ENCODE results near the gene KRTAP10-5.
"Not testable (repeated sequence)": the region's sequence is repeated elsewhere in the genome, so short reads cannot be mapped to it uniquely, and the experiment has no call there.

Gene KRTAP10-5

DNA sequence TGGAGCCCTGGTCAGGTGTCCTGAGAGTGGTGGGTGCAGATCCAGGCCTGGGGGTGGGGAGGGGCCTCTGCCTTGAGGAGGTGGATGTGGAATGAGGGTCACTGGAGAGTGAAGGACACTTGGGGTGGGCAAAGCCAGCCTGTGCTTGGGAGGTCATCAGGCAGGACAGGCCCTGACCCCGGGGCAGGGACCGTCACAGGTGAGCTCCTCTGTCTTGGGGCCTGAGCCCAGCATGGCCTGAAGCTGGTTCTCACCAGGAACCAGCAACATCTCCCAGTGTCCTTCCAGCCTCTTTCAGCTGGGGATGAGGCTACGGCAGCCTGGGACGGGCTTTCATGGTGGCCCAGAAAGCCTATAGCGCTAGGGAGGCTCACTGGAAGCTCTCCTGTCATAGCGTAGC is 28.3 kb downstream of the KRTAP10-5 start:
- peaks cover 19% of the 10 kb centered on the region for H3K4me1 ChIP-seq (ENCODE audit: insufficient read depth, low read length)
- H3K9ac ChIP-seq (ENCODE audit: low read depth, low read length): no peak overlapping the region
- 73% methylated on average over 6 of the region's 6 CpGs for WGBS
- no peaks in the 10 kb centered on the region for H3K27me3 ChIP-seq (ENCODE audit: insufficient read depth, low read length)
- no peaks in the 10 kb centered on the region for H3K9me3 ChIP-seq (ENCODE audit: insufficient read depth, low read depth, low read length)
- H3K27ac ChIP-seq (ENCODE audit: low read depth, low read length): no peak overlapping the region
- no peaks in the 10 kb centered on the region for H3K36me3 ChIP-seq (ENCODE audit: insufficient read depth, low read length)
- no peak overlapping the region for H3K4me3 ChIP-seq (ENCODE audit: low read length)

DNA sequence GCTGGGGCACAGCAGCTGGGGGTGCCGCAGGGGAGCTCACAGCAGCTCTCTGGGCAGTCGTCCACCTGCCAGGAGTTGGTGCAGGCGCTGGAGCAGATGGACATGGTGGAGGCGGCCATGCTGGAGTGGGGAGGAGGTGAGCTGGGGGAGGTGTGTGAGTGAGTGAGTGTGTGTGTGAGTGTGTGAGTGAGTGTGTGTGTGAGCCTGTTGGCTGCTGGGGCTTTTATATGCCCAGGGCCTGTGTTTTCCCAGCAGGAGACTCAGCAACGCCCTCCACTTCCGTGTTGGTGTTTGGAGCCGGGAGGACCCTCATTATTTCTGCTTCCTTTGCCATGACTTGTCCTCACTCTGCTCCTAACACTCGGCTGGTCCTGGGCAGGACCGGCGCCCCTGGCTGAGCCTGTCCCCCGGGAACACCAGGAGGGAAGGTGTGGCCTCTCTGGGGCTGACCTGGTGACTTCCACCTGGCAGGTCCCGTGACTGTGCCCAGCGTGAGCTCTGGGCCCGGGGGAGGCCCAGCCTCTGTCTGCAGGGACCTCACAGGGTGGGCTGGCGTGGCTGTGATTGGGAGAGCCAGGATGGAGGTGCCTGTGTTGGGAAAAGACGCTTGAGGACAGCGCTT is 29.0 kb downstream of the KRTAP10-5 start, which contains the start of gene KRTAP10-2:
Gene KRTAP10-2 (minus strand): TSS at position 166 of the 622 bp plus-strand sequence. CDS start 47 bp downstream, at position 119.
- H3K4me3 ChIP-seq (ENCODE audit: low read length): no peak within 1 kb of the TSS
- no peaks in the 10 kb centered on the region for H3K9me3 ChIP-seq (ENCODE audit: insufficient read depth, low read depth, low read length)
- H3K9ac ChIP-seq (ENCODE audit: low read depth, low read length): no peak within 1 kb of the TSS
- H3K36me3 ChIP-seq (ENCODE audit: insufficient read depth, low read length): no peaks in the 10 kb centered on the region
- H3K4me1 ChIP-seq (ENCODE audit: insufficient read depth, low read length): peaks cover 18% of the 10 kb centered on the region
- WGBS: 80% methylated on average over 17 of the region's 17 CpGs
- no peaks in the 10 kb centered on the region for H3K27me3 ChIP-seq (ENCODE audit: insufficient read depth, low read length)
- no peak within 1 kb of the TSS for H3K27ac ChIP-seq (ENCODE audit: low read depth, low read length)

DNA sequence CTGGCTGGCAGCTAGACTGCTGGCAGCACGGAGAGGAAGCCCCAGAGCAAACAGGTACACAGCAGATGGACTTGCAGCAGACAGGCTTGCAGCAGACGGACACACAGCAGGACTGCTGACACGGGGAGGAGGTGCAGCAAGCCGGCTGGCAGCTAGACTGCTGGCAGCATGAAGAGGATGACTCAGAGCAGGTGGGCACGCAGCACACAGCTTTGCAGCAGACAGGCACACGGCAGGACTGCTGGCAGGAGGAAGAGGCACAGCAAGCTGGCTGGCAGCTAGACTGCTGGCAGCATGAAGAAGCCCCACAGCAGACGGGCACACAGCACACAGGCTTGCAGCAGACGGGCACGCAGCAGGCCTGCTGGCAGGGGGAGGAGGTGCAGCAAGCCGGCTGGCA is 29.6 kb downstream of the KRTAP10-5 start:
- 73% methylated on average over 10 of the region's 10 CpGs for WGBS

DNA sequence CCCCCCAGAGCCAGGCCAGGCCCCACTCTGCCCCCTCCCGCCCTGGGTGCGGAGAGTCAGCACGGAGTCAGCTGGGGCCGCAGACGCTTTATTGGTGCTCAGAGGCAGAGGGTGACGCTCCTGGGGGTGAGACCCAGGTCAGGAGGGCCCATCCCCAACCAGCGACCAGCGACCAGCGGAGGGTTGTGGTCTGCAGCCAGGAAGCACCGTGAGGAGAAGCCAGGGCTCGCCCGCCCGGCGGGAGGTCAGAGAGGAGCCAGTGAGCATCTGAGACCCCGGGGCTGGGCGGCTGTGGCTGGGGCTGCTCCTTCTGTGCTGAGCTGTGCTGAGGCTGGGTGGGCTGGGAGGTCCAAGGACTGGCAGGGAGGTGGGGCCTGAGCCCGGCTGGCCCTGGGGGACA is 30.1 kb downstream of the KRTAP10-5 start:
- not testable (repeated sequence) for H3K27me3 ChIP-seq (ENCODE audit: insufficient read depth, low read length)

More for the DNA sequence above, 29.6 kb downstream of the KRTAP10-5 start:
- Histone ChIP-seq H3K4me3 (ENCODE audit: low read length) (no peak overlapping the region), H3K27me3 (ENCODE audit: insufficient read depth, low read length) (no peaks in the 10 kb centered on the region), H3K9ac (ENCODE audit: low read depth, low read length) (no peak overlapping the region), H3K9me3 (ENCODE audit: insufficient read depth, low read depth, low read length) (no peaks in the 10 kb centered on the region), H3K36me3 (ENCODE audit: insufficient read depth, low read length) (no peaks in the 10 kb centered on the region), H3K27ac (ENCODE audit: low read depth, low read length) (no peak overlapping the region), H3K4me1 (ENCODE audit: insufficient read depth, low read length) (peaks cover 18% of the 10 kb centered on the region)

DNA sequence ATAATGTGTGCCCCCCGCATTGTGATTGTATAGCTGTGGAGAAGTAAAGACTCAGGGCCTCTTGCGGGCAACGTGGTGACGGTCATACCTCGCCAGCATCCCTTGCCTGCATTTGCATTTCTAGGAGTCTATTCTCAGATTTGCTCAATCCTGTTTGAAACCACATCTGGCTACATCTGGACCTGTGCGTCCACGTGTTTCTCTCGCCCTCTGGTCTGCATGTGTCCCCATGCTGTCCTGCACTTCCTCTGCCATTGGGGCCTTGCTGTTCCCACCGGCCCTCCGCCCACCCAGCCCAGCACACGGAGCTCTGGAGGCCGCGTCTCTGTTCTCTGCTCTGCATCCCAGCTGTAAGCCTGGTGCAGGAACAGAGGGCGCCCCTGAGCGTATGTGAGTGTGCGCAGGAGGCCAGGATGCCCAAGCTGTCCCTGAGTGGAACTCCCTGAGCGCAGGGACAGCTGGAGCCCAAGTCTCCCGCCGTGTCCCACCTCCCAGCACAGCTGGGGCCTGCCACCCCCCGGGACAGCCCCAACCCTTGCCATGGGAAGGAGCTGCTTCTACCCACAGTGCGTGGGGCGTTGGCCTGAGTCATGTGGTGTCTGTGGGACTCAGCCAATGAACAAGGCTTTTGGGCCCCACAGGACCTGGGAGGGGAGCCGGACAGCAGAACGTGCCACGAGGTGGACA is 30.7 kb downstream of the KRTAP10-5 start:
- no peaks in the 10 kb centered on the region for H3K27me3 ChIP-seq (ENCODE audit: insufficient read depth, low read length)

More for the DNA sequence above, 30.1 kb downstream of the KRTAP10-5 start:
- H3K27ac ChIP-seq (ENCODE audit: low read depth, low read length); H3K4me3 ChIP-seq (ENCODE audit: low read length); H3K9ac ChIP-seq (ENCODE audit: low read depth, low read length); H3K9me3 ChIP-seq (ENCODE audit: insufficient read depth, low read depth, low read length); H3K36me3 ChIP-seq (ENCODE audit: insufficient read depth, low read length): not testable (repeated sequence)
- WGBS: 77% methylated on average over 17 of the region's 17 CpGs
- H3K4me1 ChIP-seq (ENCODE audit: insufficient read depth, low read length): peaks cover 18% of the 10 kb centered on the region

DNA sequence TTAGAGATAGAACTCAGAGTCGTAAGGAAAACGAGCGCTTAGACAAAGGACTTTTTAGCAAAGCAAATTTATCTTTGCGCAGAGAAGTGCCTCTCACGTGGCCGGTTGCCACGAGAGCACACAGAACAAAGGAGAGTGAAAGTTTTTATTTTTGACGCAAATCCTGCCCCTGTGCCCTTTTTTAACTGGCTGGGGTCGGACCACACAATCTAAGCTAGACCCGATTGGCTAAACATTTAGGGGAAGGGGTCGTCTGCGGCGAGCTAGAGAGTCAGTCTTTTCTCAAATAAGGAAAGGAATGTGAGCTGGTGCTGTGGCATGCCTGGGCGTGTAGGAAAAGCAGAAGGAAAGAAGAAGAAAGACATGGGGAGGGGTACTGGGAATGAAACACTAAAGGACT is 31.5 kb downstream of the KRTAP10-5 start:
- Histone ChIP-seq H3K36me3 (ENCODE audit: insufficient read depth, low read length) (no peaks in the 10 kb centered on the region), H3K27me3 (ENCODE audit: insufficient read depth, low read length) (no peaks in the 10 kb centered on the region), H3K27ac (ENCODE audit: low read depth, low read length) (peak overlapping the region; percentile 91), H3K9me3 (ENCODE audit: insufficient read depth, low read depth, low read length) (no peaks in the 10 kb centered on the region), H3K4me3 (ENCODE audit: low read length) (no peak overlapping the region), H3K4me1 (ENCODE audit: insufficient read depth, low read length) (peaks cover 18% of the 10 kb centered on the region), H3K9ac (ENCODE audit: low read depth, low read length) (peak overlapping the region; percentile 70)
- 41% methylated on average over 14 of the region's 14 CpGs for WGBS

More for the DNA sequence above, 30.7 kb downstream of the KRTAP10-5 start:
- H3K36me3 ChIP-seq (ENCODE audit: insufficient read depth, low read length): no peaks in the 10 kb centered on the region
- H3K9me3 ChIP-seq (ENCODE audit: insufficient read depth, low read depth, low read length): no peaks in the 10 kb centered on the region
- 78% methylated on average over 25 of the region's 25 CpGs for WGBS
- no peak overlapping the region for H3K4me3 ChIP-seq (ENCODE audit: low read length)
- H3K27ac ChIP-seq (ENCODE audit: low read depth, low read length): peak overlapping the region; percentile 91
- peaks cover 18% of the 10 kb centered on the region for H3K4me1 ChIP-seq (ENCODE audit: insufficient read depth, low read length)
- peak overlapping the region; percentile 70; the same call in 1 of the 2 replicates for H3K9ac ChIP-seq (ENCODE audit: low read depth, low read length)

DNA sequence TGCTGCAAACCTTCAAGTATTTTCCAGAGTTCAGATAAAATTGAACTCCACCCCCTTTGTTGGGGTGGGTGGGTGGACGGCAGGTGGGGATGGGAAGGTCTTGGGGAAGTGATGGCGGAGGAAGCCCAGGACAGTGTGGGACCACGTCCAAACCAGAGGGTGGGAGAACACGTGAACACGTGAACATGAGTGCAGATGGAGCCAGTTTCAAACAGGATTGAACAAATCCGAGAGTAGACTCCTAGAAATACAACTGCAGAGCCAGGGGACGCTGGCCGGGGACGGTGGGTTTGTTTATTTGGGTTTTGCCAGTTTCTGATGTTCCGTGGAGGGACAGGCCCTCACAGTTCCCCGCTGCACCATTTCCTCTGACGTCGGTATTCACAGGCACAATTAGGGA is 32.0 kb downstream of the KRTAP10-5 start:
- no peaks in the 10 kb centered on the region for H3K27me3 ChIP-seq (ENCODE audit: insufficient read depth, low read length)
- H3K4me3 ChIP-seq (ENCODE audit: low read length): no peak overlapping the region
- no peaks in the 10 kb centered on the region for H3K36me3 ChIP-seq (ENCODE audit: insufficient read depth, low read length)
- H3K9ac ChIP-seq (ENCODE audit: low read depth, low read length): peak overlapping the region; percentile 70
- peaks cover 18% of the 10 kb centered on the region for H3K4me1 ChIP-seq (ENCODE audit: insufficient read depth, low read length)
- WGBS: 83% methylated on average over 13 of the region's 13 CpGs
- no peaks in the 10 kb centered on the region for H3K9me3 ChIP-seq (ENCODE audit: insufficient read depth, low read depth, low read length)
- peak overlapping the region; percentile 91 for H3K27ac ChIP-seq (ENCODE audit: low read depth, low read length)

DNA sequence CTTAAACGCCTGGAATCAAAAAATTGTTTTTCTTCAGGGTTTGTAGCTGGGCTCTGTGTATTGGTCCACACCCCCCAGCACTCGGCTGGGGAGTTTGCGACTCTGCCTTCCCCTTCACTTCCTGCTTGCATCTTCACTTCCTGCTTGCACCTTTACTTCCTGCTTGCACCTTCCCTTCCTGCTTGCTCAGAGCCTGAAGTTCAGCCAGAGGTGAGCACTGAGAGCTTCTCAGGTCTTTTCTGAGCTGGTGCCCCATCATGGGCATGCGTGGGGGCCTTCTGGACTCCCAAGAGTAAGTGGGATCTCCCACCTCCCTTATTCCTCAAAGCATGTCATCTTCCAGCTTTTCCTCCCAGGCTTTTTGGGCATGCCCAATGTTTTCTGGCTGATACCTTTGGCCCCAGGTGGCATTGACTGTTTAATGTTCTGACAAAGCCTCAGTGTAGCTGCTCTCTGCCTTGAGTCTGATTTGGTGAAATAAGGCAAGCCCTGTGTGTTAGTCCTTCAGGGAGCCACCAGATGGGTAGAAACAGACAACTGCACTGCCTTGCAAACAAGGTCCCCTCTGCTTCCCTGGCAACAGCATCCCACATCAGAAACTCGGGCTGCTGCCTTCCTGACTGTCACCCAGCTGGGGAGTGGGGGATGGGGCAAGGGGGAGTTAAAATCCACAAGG is 32.6 kb downstream of the KRTAP10-5 start:
- H3K4me3 ChIP-seq (ENCODE audit: low read length): no peak overlapping the region
- no peaks in the 10 kb centered on the region for H3K27me3 ChIP-seq (ENCODE audit: insufficient read depth, low read length)
- no peaks in the 10 kb centered on the region for H3K9me3 ChIP-seq (ENCODE audit: insufficient read depth, low read depth, low read length)
- no peak overlapping the region for H3K9ac ChIP-seq (ENCODE audit: low read depth, low read length)
- H3K27ac ChIP-seq (ENCODE audit: low read depth, low read length): peak overlapping the region; percentile 9; the same call in 1 of the 2 replicates
- 79% methylated on average over 5 of the region's 5 CpGs for WGBS
- H3K4me1 ChIP-seq (ENCODE audit: insufficient read depth, low read length): peaks cover 18% of the 10 kb centered on the region
- H3K36me3 ChIP-seq (ENCODE audit: insufficient read depth, low read length): no peaks in the 10 kb centered on the region

DNA sequence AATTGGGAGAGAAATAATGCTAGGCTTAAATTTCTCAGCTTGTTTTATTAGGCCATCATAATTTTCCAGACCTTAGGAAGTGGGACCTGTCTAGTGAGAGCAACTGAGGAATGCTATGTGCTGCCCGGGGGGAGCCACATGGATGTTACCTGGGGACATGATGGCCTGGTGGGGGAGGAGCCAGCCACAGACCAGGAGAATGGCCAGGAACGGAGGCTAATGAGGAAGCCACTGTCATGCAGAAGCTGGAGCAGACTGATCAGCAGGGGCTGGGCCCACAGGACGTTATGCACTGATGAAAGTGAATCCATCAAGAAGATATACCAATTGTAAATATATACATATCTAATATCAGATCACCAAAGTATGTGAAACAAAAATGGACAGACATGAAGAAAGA is 35.8 kb downstream of the KRTAP10-5 start:
- Histone ChIP-seq H3K36me3 (ENCODE audit: insufficient read depth, low read length) (no peaks in the 10 kb centered on the region), H3K27me3 (ENCODE audit: insufficient read depth, low read length) (no peaks in the 10 kb centered on the region; the same call in 1 of the 2 replicates), H3K9ac (ENCODE audit: low read depth, low read length) (no peak overlapping the region), H3K4me1 (ENCODE audit: insufficient read depth, low read length) (peaks cover 17% of the 10 kb centered on the region), H3K27ac (ENCODE audit: low read depth, low read length) (no peak overlapping the region), H3K9me3 (ENCODE audit: insufficient read depth, low read depth, low read length) (no peaks in the 10 kb centered on the region), H3K4me3 (ENCODE audit: low read length) (no peak overlapping the region)
- 75% methylated on average over 2 of the region's 3 CpGs for WGBS

DNA sequence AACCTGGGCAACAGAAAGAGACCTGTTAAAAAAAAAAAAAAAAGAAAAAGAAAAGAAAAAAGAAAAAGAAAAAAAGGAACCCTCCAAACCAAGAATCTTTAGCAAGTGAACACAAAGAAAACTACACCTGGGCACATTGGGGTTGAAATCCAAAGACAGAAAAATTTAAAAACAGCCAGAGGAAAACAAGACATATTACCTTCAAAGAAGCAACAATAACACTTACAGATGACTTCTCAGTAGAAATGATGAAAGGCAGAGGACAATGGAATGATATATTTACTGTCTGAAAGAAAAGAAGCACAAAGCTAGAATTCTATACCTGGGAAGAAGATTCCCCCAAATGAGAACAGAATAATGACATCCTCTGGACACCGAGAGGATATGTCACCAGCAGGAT is 37.7 kb downstream of the KRTAP10-5 start:
- H3K36me3 ChIP-seq (ENCODE audit: insufficient read depth, low read length): no peaks in the 10 kb centered on the region
- no peaks in the 10 kb centered on the region; the same call in 1 of the 2 replicates for H3K27me3 ChIP-seq (ENCODE audit: insufficient read depth, low read length)
- WGBS: 100% methylated on average over 1 of the region's 1 CpG
- H3K4me1 ChIP-seq (ENCODE audit: insufficient read depth, low read length): peaks cover under 1% of the 10 kb centered on the region; the same call in 1 of the 2 replicates
- no peak overlapping the region for H3K27ac ChIP-seq (ENCODE audit: low read depth, low read length)
- H3K9me3 ChIP-seq (ENCODE audit: insufficient read depth, low read depth, low read length): no peaks in the 10 kb centered on the region
- H3K4me3 ChIP-seq (ENCODE audit: low read length): no peak overlapping the region
- H3K9ac ChIP-seq (ENCODE audit: low read depth, low read length): no peak overlapping the region

DNA sequence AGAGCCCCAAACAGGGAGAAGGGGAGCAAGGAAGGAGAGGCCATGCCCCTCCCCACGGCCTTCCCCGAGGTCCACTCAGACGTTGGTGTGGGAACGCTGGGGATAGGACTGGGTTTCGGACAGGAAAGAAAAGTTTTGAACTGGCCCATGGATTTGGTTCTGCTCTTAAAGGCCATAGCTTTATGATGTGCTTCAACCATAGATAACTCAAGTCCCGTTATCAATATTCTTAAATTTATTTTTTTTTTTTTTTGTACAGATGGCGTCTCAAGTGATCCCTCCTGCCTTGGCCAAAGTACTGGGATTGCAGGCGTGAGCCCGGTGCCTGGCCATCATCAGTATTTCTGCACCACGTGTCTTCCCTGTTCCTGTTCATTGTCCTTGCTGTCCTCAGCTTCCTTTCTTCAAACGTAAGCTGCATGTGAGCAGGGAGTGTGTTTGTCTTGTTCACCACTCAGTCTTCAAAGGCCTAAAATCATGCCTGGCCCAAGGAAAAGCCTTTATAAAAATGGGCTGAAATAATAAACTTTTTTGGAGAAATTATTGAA is 39.6 kb downstream of the KRTAP10-5 start:
- H3K27ac ChIP-seq (ENCODE audit: low read depth, low read length): no peak overlapping the region
- no peaks in the 10 kb centered on the region for H3K4me1 ChIP-seq (ENCODE audit: insufficient read depth, low read length)
- no peak overlapping the region for H3K4me3 ChIP-seq (ENCODE audit: low read length)
- H3K36me3 ChIP-seq (ENCODE audit: insufficient read depth, low read length): no peaks in the 10 kb centered on the region
- WGBS: 89% methylated on average over 11 of the region's 11 CpGs
- H3K9ac ChIP-seq (ENCODE audit: low read depth, low read length): no peak overlapping the region
- no peaks in the 10 kb centered on the region; the same call in 1 of the 2 replicates for H3K27me3 ChIP-seq (ENCODE audit: insufficient read depth, low read length)
- H3K9me3 ChIP-seq (ENCODE audit: insufficient read depth, low read depth, low read length): no peaks in the 10 kb centered on the region

Data from HUES64 (cell line).